Fibroblast of lung (primary cell): ENCODE measurements around the gene CCDC47. TPM values are rescaled to one million over a fixed set of nuclear protein-coding genes. Genes with fewer than 3 reads are reported as not detected.

Source experiments
- DNase-seq, 2 donors: peaks; one replicate each; pipeline versions ENCODE4 v3.0.0 to v3.0.0-alpha.2; 2010; ENCODE audit warnings: low read depth in 2 of 2
- H2AFZ ChIP-seq: 2 replicates; pipeline ENCODE4 v1.5.1; 2012; ENCODE audit warnings: low read length, control low read depth, inconsistent platforms
- H3K27ac ChIP-seq: 2 replicates; pipeline ENCODE4 v1.5.1; 2011; ENCODE audit warnings: low read length, control low read depth; ENCODE audit not compliant: insufficient read depth
- H3K27me3 ChIP-seq: 2 replicates; pipeline ENCODE4 v1.5.1; 2011; ENCODE audit warnings: mild to moderate bottlenecking, low read length; ENCODE audit not compliant: control insufficient read depth, insufficient read depth
- H3K36me3 ChIP-seq: 2 replicates; pipeline ENCODE4 v1.5.1; 2011; ENCODE audit warnings: low read length; ENCODE audit not compliant: control insufficient read depth, insufficient read depth
- H3K4me1 ChIP-seq: 2 replicates; pipeline ENCODE4 v1.5.1; 2011; ENCODE audit warnings: low read length; ENCODE audit not compliant: control insufficient read depth, insufficient read depth; ENCODE audit errors: extremely low read depth
- H3K4me2 ChIP-seq: 2 replicates; pipeline ENCODE4 v1.5.1; 2011; ENCODE audit warnings: low read length, control low read depth; ENCODE audit not compliant: insufficient read depth; ENCODE audit errors: extremely low read depth
- H3K4me3 ChIP-seq, 4 experiments: fragments of 200-600 bp in 1 of 4; sonication (generic) in 1 of 4; replicated peaks in 1 of 4; 2 replicates each; pipeline ENCODE4 v1.5.1; 2011 to 2016; ENCODE audit warnings: low read length in 4 of 4, low read depth in 3 of 4, mild to moderate bottlenecking in 3 of 4, control low read depth in 2 of 4, inconsistent platforms in 1 of 4, mixed read lengths in 1 of 4; ENCODE audit not compliant: insufficient read depth in 1 of 4; ENCODE audit errors: control extremely low read depth in 1 of 4
- H3K79me2 ChIP-seq: 2 replicates; pipeline ENCODE4 v1.5.1; 2012; ENCODE audit warnings: mild to moderate bottlenecking, low read length, inconsistent platforms; ENCODE audit not compliant: control insufficient read depth, insufficient read depth
- H3K9ac ChIP-seq: 2 replicates; pipeline ENCODE4 v1.5.1; 2011; ENCODE audit warnings: mild to moderate bottlenecking, low read length, control low read depth; ENCODE audit not compliant: insufficient read depth
- H3K9me3 ChIP-seq: 2 replicates; pipeline ENCODE4 v1.5.1; 2012; ENCODE audit warnings: low read depth, low read length; ENCODE audit not compliant: control insufficient read depth, insufficient read depth
- H4K20me1 ChIP-seq: 2 replicates; pipeline ENCODE4 v1.5.1; 2011; ENCODE audit warnings: low read length; ENCODE audit not compliant: control insufficient read depth, insufficient read depth; ENCODE audit errors: extremely low read depth
- CTCF ChIP-seq, 2 donors: IDR thresholded peaks in 1 of 2; conservative IDR thresholded peaks in 1 of 2; 1 replicate in 1 of 2; 2 replicates in 1 of 2; pipeline ENCODE4 v1.5.1; 2011 to 2012; ENCODE audit warnings: low read length in 2 of 2, control low read depth in 1 of 2, inconsistent platforms in 1 of 2, low read depth in 1 of 2, mild to moderate bottlenecking in 1 of 2
- EZH2 ChIP-seq: IDR thresholded peaks from 2 replicates; pipeline ENCODE4 v1.5.1; 2012; ENCODE audit warnings: low read length, control low read depth, mild to moderate bottlenecking; ENCODE audit errors: missing control alignments
- polyA plus RNA-seq, 2 donors: library from polyadenylated mRNA; depleted of rRNA in 1 of 2; stranded (reverse) in 1 of 2; unstranded in 1 of 2; fragments of >200 nt; gene quantifications; 2 replicates each; pipeline ENCODE4 v1.2.1, GENCODE V29; 2011 to 2012; ENCODE audit warnings: missing spikeins in 1 of 2
- total RNA-seq: library from RNA; depleted of rRNA; stranded (reverse); fragments of >200 nt; gene quantifications from 2 replicates; pipeline ENCODE4 v1.2.1, GENCODE V29; 2014

CCDC47 gene
- total and polyA plus RNA-seq, 2 donors (not counting 1 experiment from before 2014, with no cell fraction given) = 65.6 to 83.2 TPM

- no peaks in the 10 kb centered on the region for H4K20me1 ChIP-seq
- peak overlapping the region; percentile 89 to 99 (median 94) for H3K4me3 ChIP-seq
- peak; percentile 12 to 22 for DNase-seq
- peaks cover 4% of the 10 kb centered on the region for H3K36me3 ChIP-seq
- no peaks in the 10 kb centered on the region for H3K4me1 ChIP-seq
- H3K9me3 ChIP-seq = no peaks in the 10 kb centered on the region
- peak overlapping the region; percentile 93 for H3K4me2 ChIP-seq
- H3K27me3 ChIP-seq = no peaks in the 10 kb centered on the region
- peak overlapping the region; percentile 100 for H3K27ac ChIP-seq
- H2AFZ ChIP-seq = no peak overlapping the region
- peak overlapping the region; percentile 97 for H3K9ac ChIP-seq
- no peak for TF ChIP-seq EZH2
- TF ChIP-seq CTCF (conservative IDR thresholded peaks at IDR 0.05 in 1 of 2, IDR thresholded peaks at IDR 0.05 in 1 of 2; ENCODE audit: low read depth in 1 of 2, low read length in 2 of 2) = no peak
- H3K79me2 ChIP-seq = peaks cover 91% of the 10 kb centered on the region
Observed at GRCh38 chr17:63774969-63775265, 1.5 kb upstream of the CCDC47 start.

GRCh38 chr17:63774141-63774968 is 958 bp upstream of the CCDC47 start, which contains the start of gene DDX42:
Gene DDX42, plus strand, starts transcription at chr17:63774170. Its CDS starts 12,880 bp downstream, at chr17:63787050.
- H3K27ac ChIP-seq = peak within 1 kb of the TSS; percentile 100
- H3K9ac ChIP-seq = peak within 1 kb of the TSS; percentile 97
- H3K27me3 ChIP-seq = no peaks in the 10 kb centered on the region
- peaks cover 4% of the 10 kb centered on the region for H3K36me3 ChIP-seq
- TF ChIP-seq CTCF (conservative IDR thresholded peaks at IDR 0.05 in 1 of 2, IDR thresholded peaks at IDR 0.05 in 1 of 2; ENCODE audit: low read depth in 1 of 2, low read length in 2 of 2) = peak; percentile 3 to 10
- no peak for TF ChIP-seq EZH2
- H3K79me2 ChIP-seq = peaks cover 90% of the 10 kb centered on the region
- no peaks in the 10 kb centered on the region for H3K4me1 ChIP-seq
- peak within 1 kb of the TSS; percentile 88 for H2AFZ ChIP-seq
- H3K4me3 ChIP-seq = peak within 1 kb of the TSS; percentile 89 to 100 (median 96)
- no peaks in the 10 kb centered on the region for H4K20me1 ChIP-seq
- peak within 1 kb of the TSS; percentile 99 for H3K4me2 ChIP-seq
- peak; percentile 63 to 68 for DNase-seq
- H3K9me3 ChIP-seq = no peaks in the 10 kb centered on the region

GRCh38 chr17:63772801-63773271 is 561 bp downstream of the CCDC47 start:
- peak overlapping the region; percentile 100 for H3K27ac ChIP-seq
- no peaks in the 10 kb centered on the region for H3K27me3 ChIP-seq
- no peaks in the 10 kb centered on the region for H4K20me1 ChIP-seq
- peak overlapping the region; percentile 73 for H2AFZ ChIP-seq
- H3K4me3 ChIP-seq = peak overlapping the region; percentile 89 to 100 (median 96)
- peak overlapping the region; percentile 98 for H3K4me2 ChIP-seq
- no peaks in the 10 kb centered on the region for H3K9me3 ChIP-seq
- peaks cover 2% of the 10 kb centered on the region for H3K36me3 ChIP-seq
- H3K79me2 ChIP-seq = peaks cover 90% of the 10 kb centered on the region
- peak overlapping the region; percentile 97 for H3K9ac ChIP-seq
- no peaks in the 10 kb centered on the region for H3K4me1 ChIP-seq
- no peak for TF ChIP-seq EZH2
- no peak for TF ChIP-seq CTCF (conservative IDR thresholded peaks at IDR 0.05 in 1 of 2, IDR thresholded peaks at IDR 0.05 in 1 of 2; ENCODE audit: low read depth in 1 of 2, low read length in 2 of 2)
- DNase-seq = peak; percentile 25 to 45
